Measurements from ENCODE around the gene FAM114A1.

DNA sequence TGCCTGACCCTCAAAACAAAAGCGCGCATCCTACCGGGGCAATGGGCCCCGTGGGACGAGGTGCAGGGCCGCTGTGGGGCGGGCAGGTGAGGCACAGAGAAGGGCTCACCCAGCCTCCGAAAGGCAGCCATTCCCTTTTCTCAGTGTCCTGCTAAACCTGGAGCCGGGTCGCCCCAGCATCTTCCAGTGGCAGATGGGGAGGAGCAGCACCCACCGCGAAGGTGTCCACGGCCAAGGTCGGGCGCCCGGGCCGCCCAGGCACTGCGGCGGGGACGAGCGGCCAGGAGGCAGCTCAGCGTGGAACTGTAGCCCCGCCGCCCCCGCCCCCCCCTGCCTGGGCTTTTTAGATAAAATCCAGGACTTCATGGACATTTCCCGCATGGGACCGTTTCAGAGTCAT is 43.8 kb upstream of the FAM114A1 start:
- TF ChIP-seq RAD21 (IDR thresholded peaks at IDR 0.05; ENCODE audit: low read length) (no peak), POLR2A (IDR thresholded peaks at IDR 0.05; ENCODE audit: low read depth, low read length) (no peak), MXI1 (IDR thresholded peaks at IDR 0.05; ENCODE audit: borderline replicate concordance, low read depth, low read length) (no peak)
- TF ChIP-seq, protein P1, sequence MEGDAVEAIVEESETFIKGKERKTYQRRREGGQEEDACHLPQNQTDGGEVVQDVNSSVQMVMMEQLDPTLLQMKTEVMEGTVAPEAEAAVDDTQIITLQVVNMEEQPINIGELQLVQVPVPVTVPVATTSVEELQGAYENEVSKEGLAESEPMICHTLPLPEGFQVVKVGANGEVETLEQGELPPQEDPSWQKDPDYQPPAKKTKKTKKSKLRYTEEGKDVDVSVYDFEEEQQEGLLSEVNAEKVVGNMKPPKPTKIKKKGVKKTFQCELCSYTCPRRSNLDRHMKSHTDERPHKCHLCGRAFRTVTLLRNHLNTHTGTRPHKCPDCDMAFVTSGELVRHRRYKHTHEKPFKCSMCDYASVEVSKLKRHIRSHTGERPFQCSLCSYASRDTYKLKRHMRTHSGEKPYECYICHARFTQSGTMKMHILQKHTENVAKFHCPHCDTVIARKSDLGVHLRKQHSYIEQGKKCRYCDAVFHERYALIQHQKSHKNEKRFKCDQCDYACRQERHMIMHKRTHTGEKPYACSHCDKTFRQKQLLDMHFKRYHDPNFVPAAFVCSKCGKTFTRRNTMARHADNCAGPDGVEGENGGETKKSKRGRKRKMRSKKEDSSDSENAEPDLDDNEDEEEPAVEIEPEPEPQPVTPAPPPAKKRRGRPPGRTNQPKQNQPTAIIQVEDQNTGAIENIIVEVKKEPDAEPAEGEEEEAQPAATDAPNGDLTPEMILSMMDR (conservative IDR thresholded peaks at IDR 0.05; ENCODE audit: low read depth, low read length): no peak
